ENCODE results near the gene NDUFAF7.
"Not testable (repeated sequence)": the region's sequence is repeated elsewhere in the genome, so short reads cannot be mapped to it uniquely, and the experiment has no call there.

Gene NDUFAF7

GRCh38 chr2:37283207-37283606 is 51.7 kb downstream of the NDUFAF7 start:
- FAIRE-seq = no peak

DNA sequence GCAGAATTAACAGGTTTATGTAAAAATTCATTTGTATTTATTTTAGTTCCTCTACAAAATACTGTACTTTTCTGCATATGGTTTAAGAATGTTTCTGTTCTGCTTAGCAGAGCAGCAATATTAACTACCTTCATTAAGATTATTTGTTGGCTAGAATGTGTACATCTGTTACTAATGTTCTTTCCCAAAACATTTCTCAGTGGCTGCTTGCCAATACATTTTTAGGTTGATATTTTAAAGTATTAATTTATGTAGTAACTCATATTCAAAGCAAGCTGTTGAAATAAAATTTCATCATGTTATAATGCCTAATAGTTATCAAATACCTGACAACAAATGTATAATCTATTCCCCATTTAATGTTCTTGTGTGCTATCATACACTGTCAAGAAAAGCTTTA is 52.9 kb downstream of the NDUFAF7 start:
- FAIRE-seq = peak; percentile 3

DNA sequence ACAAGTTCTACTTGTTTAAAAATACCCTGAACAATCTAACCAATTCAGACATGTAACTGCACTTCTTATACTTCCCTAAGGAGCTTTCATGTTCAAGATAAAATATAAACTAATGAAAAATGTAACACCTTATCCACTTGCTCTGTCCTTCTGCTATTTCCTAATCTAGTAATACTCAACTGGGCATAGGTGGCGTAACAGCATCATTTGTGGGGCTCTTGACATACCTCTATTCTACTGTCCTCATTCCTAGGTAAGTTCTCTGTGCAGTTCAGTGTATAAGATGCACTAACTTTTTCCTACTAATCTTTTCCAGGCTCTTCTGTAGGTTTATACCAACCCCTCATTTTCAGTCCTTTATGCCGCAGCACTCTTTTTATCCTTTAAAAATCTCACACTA is 56.5 kb downstream of the NDUFAF7 start:
- FAIRE-seq = no peak

DNA sequence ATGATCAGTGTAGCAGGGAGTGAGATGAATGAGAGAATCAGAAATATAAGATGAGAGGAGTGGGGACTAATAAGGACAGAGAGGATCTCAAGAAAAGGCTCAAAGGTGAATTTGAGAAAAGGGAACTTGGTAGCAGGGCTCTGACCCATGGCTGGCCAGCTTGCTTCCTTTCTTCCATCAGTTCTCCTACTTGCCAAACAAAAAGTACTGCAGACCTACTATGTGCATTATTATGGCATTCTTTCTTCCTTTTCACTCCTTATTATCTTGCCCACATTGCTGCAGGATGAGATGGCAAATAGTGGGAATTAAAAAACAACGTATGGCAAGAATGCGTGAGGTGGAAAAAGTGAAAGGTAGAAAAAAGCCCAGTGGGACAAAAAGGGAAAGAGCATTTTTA is 60.2 kb downstream of the NDUFAF7 start:
- FAIRE-seq = no peak

DNA sequence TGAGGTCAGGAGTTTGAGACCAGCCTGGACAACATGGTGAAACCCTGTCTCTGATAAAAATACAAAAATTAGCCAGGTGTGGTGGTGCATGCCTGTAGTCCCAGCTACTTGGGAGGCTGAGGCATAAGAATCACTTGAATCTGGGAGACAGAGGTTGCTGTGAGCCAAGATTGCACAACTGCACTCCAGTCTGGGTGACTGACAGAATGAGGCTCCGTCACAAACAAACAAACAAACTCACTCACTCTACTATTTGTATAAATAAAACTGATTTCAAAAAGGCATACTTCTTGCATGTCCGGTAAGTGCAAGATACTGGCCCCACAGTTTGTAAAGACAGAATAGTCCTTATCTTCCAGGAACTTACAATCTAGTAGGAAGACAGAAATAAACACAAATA is 63.4 kb downstream of the NDUFAF7 start:
- not testable (repeated sequence) for FAIRE-seq

DNA sequence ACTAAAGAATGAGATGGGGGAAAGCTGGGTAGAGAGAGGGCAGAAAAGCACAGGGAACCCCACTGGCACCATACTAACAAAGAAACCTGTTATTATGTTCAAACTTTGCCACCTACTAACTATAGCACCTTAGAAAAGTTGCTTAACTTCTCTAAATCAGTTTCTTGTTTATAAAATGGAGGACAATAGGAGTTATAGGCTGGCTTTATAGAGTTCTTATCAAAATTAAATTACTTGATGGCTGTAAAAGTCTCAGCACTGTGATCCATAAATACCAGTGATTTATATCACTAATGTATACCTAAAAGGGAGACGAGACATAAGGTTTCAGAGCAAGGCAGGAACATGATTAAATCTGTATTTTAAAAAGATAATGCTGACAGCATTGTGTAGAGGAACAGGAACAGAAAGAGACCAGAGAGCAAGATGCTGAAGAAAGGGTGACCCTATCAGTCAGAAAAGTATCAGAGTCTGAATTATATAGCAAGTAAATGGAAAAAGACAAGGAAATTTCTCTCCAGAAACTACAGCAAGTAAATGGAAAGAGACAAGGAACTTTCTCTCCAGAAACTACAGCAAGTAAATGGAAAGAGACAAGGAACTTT is 64.1 kb downstream of the NDUFAF7 start:
- no peak for FAIRE-seq

DNA sequence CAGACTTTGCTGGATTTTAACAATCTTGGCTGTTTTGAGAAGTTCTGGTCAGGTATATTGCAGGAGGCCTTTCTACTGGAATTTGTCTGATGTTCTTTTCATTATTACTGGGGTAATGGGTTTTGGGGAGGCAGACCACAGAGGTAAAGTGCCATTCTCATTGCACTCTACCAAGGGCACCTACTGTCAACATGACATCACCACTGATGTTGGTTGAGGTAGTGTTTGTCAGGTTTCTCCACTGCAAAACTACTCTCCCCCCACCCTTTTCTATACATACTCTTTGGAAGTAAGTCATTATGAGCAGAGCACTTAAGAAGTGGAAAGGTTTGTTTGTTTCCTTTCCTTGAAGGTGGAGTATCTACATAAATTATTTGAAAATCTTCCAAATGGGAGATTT is 66.2 kb downstream of the NDUFAF7 start:
- FAIRE-seq = no peak
